Fibroblast of villous mesenchyme (primary cell): ENCODE data around the gene LARP4B. TPM values are rescaled to one million over a fixed set of nuclear protein-coding genes. Genes with fewer than 3 reads are reported as not detected.
"Not testable (repeated sequence)": the region's sequence is repeated elsewhere in the genome, so short reads cannot be mapped to it uniquely, and the experiment has no call there.

Source experiments
- DNase-seq: peaks from one replicate; pipeline ENCODE4 v3.0.0-alpha.2; 2010; ENCODE audit warnings: low read depth
- H3K4me3 ChIP-seq: 2 replicates; pipeline ENCODE4 v1.5.1; 2011; ENCODE audit warnings: low read depth, mild to moderate bottlenecking, low read length
- total RNA-seq: library from RNA; depleted of rRNA; stranded (reverse); fragments of >200 nt; gene quantifications from 2 replicates; pipeline ENCODE4 v1.2.3, GENCODE V29; 2012
- TF ChIP-seq, protein P1 (sequence below): IDR thresholded peaks from 2 replicates; pipeline ENCODE4 v1.5.1; 2012; ENCODE audit warnings: low read depth, mild to moderate bottlenecking, low read length; ENCODE audit not compliant: insufficient read depth

Gene LARP4B
- total RNA-seq, 1 donor = 57.4 TPM

DNA sequence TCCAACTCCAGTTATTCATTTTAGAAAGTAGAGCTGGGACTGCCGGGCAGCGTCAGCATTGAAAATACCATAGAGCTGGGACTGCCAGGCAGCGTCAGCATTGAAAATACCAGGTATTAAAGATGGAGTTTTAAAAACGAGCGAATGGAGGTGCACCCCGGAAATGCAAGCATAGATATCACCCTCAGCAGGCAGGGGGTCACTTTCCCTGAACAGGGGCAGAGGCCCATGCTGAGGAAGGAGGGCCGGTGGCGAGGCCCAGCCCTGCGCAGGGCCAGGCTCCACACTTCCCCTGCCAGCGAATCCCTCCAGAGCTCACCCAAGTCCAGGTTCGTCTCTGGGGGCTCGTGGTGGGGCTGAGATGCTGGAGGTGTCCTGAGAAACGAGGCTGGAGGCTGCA, 157.3 kb downstream of the LARP4B start:
- H3K4me3 ChIP-seq = no peak overlapping the region
- TF ChIP-seq, protein P1, sequence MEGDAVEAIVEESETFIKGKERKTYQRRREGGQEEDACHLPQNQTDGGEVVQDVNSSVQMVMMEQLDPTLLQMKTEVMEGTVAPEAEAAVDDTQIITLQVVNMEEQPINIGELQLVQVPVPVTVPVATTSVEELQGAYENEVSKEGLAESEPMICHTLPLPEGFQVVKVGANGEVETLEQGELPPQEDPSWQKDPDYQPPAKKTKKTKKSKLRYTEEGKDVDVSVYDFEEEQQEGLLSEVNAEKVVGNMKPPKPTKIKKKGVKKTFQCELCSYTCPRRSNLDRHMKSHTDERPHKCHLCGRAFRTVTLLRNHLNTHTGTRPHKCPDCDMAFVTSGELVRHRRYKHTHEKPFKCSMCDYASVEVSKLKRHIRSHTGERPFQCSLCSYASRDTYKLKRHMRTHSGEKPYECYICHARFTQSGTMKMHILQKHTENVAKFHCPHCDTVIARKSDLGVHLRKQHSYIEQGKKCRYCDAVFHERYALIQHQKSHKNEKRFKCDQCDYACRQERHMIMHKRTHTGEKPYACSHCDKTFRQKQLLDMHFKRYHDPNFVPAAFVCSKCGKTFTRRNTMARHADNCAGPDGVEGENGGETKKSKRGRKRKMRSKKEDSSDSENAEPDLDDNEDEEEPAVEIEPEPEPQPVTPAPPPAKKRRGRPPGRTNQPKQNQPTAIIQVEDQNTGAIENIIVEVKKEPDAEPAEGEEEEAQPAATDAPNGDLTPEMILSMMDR = no peak
- no peak for DNase-seq

GRCh38 chr10:773562-774161, 157.8 kb downstream of the LARP4B start:
- H3K4me3 ChIP-seq = no peak overlapping the region
- no peak for DNase-seq
- TF ChIP-seq, protein P1 = no peak

DNA sequence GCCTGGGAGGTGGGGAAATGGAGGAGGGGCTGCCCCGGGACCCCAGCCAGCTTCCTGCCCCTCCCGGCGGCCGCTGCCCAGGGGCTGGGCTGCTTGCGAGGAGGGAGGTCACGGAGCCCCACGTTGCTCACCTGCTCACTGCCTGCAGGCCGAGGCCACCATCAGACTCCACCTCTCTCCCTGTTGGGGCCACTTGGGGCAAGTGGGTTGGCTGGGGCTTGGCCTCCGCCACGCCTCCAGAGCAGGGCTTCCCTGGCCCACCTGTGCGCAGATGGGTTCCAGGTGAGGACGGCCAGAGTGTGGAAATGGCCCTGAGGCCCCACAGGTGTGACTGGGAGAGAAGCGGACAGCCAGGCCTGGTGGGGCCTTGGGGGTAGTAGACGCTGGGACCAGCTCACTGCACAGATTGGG, 159.3 kb downstream of the LARP4B start:
- TF ChIP-seq, protein P1 = no peak
- no peak for DNase-seq

DNA sequence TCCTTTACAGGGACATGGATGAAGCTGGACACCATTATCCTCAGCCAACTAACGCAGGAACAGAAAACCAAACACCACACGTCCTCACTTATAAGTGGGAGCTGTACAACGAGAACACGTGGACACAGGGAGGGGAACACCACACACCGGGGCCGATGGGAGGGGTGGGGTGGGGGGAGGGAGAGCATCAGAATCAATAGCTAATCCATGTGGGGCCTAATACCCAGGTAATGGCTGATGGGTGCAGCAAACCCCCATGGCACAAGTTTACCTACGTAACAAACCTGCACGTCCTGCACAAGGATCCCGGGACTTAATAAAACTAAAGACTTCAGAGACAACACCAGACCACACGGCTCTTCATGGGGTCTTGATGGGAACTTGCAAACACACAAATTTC, 159.9 kb downstream of the LARP4B start:
- DNase-seq = no peak
- TF ChIP-seq, protein P1 = no peak
- H3K4me3 ChIP-seq = no peak overlapping the region

More for the DNA sequence above, 159.3 kb downstream of the LARP4B start:
- H3K4me3 ChIP-seq = no peak overlapping the region

DNA sequence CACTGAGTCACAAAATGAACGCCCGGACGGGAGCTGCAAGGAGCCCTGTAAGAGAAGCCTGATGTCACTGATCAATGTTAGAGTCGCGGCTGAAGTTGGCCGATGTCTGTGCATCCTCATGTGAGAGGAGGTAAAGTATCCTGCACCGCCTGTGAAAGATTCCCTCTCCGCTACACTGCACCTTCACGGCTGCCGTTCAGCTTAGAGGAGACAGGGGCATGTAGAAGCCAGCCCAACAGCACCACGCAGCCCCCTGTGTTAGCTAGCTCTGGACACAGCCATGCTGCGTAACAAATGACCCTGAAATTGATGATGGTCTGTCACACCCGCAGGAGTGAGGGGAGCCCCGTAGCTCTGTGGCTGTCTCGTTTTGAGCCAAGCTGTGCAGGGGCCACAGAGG, 160.5 kb downstream of the LARP4B start:
- H3K4me3 ChIP-seq = no peak overlapping the region
- no peak for DNase-seq
- TF ChIP-seq, protein P1 = no peak

DNA sequence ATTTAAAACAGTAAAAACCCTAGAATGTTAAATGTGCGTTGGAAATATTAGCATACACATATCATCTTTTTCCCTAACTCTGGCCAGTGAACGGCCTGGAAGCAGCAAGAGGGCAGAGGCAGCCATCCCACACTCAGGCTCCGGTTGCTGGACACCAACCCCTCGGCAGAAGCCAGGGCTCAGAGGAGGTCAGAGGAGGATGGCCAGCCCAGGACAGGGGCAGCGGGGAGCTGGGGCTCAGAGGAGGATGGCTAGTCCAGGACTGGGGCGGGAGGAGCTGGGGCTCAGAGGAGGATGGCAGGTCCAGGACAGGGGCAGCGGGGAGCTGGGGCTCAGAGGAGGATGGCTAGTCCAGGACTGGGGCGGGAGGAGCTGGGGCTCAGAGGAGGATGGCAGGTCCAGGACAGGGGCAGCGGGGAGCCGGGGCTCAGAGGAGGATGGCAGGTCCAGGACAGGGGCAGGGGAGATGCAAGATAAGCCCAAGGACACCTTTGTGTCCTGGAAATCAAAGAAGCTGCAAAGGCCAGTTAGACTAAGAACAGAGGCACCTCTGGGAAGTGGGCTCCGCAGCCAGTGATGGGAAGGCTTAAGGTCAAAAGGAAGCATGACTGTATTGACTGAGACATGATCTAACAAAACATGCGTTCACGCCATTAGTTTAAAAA, 161.3 kb downstream of the LARP4B start:
- not testable (repeated sequence) for DNase-seq, H3K4me3 ChIP-seq

DNA sequence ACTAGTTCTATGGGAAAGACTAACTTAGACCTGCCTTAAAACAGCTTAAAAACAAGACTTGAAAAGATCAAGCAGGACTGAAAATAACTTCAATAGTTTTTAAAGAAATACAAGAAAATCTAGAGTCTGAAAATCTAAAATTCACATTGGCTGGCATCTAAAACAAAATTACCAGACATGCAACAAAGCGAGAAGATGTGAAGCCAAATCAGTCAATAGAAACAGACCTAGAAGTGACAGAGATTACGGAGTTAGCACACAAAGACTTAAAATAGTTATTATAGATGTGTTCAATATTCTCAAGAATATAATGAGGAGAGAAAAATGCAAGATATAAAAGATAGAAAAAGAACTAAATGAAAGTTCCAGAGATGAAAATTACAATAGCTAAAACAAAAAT, 163.7 kb downstream of the LARP4B start:
- DNase-seq = no peak
- TF ChIP-seq, protein P1 = no peak
- H3K4me3 ChIP-seq = no peak overlapping the region
